CD1c-positive myeloid dendritic cell (primary cell): ENCODE measurements around the gene TMEM151A.
"Not testable (repeated sequence)": the region's sequence is repeated elsewhere in the genome, so short reads cannot be mapped to it uniquely, and the experiment has no call there.

ENCODE experiments used
- DNase-seq: peaks from one replicate; pipeline ENCODE4 v3.0.0-alpha.2; 2016; ENCODE audit errors: extremely low spot score

The TMEM151A gene

DNA sequence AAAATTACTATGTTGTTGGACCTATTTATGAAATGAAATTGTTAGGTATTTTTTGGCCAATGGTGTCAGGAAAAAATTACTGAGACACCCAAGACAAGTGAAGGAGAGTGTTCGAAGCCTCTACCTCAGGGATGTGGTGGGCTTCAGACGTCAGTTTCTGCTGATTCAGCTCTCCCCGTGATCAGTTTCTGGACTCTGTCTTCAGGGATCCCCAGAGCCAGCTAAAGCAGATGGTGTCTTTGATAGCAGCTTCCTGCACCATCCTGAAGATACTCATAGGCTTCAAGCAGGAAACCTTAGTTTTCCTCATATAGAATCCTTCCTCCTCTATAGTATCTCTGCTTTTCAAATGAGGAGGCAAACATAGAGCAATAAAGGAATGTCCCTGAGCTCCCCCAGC lies 17.8 kb downstream of the TMEM151A start:
- no peak for DNase-seq

DNA sequence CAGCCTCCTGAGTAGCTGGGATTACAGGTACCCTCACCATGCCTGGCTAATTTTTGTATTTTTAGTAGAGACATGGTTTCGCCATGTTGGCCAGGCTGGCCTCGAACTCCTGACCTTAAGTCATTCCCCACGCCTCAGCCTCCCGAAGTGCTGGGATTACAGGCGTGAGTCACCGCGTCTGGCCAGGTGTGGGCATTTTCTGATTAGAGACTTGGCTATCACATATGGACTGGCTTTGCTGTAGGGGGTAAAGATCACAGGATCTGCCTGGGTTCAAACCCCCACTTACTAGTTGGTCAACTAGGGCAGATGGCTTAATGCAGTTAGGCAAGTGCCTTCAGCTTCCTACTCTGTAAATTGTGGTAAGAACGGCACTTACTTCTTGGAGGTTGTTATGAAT lies 18.6 kb downstream of the TMEM151A start:
- no peak for DNase-seq

DNA sequence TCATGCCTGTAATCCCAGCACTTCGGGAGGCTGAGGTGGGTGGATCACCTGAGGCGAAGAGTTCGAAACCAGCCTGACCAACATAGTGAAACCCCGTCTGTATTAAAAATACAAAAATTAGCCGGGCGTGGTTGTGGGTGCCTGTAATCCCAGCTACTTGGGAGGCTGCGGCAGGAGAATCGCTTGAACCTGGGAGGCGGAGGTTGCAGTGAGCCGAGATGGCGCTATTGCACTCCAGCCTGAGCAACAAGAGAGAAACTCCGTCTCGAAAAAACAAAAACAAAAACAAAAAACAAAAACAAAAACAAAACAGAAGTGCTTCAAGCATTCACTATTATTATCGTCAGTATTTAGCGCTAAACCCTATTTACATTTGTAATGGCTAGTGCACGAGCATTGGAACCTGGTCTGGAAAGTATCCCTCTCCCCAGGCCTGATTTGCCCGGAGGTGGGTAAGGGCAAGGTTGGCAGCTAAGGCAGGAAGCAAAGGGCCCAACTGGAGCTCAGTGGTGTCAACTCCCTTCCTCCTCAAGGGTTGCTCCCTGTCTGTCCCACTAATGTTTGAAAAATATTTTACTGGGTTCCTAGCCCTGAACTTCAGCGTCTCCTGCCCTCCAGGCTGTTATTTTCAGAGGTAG lies 19.2 kb downstream of the TMEM151A start:
- not testable (repeated sequence) for DNase-seq

DNA sequence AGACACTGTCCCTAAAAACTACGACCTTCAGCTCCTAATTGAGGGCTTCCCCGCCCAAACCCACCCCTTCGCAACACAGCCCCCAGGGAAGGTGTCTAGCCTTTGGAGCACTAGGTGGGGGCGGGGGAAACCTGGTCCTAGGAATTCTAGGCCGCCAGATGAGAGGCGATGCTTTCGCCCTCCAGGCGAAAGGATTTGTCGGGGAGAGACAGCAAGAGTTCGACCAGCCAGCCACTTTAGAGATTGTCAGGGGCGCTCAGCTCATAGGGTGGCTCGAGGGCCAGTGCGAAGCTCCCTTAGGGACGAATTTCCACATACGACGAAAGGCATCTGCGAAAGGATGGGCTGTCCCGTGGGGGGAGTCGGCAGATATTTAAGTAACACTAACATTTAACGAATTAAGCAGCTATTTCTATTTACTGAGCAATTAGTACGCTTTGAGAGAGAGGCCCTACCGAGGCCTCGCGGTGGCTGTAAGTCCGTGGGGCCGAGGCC lies 19.8 kb downstream of the TMEM151A start:
- DNase-seq = no peak

- DNase-seq = peak; percentile 95
Measured at GRCh38 chr11:66311965-66312548, 20.4 kb downstream of the TMEM151A start.

DNA sequence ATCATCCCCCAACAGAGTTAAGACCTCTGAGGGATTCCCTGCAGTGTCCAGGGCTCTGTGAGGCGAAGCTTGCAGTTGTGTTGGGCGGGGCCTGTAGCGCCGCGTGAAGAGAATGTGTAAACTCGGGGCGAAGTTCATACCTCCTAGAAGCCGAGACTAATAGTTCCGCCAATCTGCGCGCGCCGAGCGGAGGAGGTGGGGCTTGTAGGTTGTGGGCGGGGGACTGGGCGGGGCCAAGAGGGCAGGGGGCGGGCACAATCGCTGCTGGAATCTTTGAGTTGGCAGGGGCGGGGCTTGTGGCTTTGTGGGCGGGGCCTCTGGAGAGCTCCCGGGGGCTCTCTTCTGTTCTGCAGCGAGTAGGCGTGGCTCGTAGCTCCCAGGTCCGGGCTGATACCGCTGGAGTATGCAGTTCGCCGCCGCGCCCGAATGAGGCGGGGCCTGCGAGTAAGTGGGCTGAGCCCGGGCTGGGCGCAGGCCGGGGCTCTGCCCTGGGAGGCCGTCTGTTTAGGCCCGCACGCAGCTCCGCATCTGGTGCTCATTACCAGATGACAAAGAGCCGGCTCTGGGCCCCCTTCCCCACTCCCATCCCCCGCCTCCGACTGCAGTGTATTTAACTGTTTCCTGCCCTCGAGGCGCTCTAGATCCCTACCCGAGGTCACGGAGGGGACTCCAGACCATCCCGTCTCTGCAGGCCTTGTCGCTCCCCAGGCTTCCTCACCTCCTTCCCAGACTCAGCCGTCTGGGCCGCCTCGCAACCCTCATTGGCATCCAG lies 21.0 kb downstream of the TMEM151A start:
- peak; percentile 99 for DNase-seq

- DNase-seq = no peak
Measured at GRCh38 chr11:66313321-66314185, 21.9 kb downstream of the TMEM151A start.

DNA sequence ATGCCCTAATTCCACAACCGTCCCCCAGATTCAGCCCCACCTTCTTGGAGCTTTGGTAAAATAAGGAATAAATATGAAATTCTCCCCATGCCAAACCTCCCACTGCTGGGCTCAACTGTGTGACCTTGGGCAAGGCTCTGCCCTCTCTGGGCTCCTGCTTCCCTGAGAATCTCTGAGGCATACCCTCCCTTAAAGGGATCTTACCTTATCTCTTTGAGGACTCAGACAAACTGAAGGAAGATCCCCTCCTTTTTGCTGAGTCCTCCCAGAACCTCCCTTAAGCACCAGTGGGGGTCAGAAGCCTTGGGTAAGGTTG lies 22.4 kb downstream of the TMEM151A start:
- no peak for DNase-seq

- DNase-seq = no peak
Measured at GRCh38 chr11:66314561-66315497, 23.1 kb downstream of the TMEM151A start.

- no peak for DNase-seq
Measured at GRCh38 chr11:66315498-66315885, 23.8 kb downstream of the TMEM151A start.

DNA sequence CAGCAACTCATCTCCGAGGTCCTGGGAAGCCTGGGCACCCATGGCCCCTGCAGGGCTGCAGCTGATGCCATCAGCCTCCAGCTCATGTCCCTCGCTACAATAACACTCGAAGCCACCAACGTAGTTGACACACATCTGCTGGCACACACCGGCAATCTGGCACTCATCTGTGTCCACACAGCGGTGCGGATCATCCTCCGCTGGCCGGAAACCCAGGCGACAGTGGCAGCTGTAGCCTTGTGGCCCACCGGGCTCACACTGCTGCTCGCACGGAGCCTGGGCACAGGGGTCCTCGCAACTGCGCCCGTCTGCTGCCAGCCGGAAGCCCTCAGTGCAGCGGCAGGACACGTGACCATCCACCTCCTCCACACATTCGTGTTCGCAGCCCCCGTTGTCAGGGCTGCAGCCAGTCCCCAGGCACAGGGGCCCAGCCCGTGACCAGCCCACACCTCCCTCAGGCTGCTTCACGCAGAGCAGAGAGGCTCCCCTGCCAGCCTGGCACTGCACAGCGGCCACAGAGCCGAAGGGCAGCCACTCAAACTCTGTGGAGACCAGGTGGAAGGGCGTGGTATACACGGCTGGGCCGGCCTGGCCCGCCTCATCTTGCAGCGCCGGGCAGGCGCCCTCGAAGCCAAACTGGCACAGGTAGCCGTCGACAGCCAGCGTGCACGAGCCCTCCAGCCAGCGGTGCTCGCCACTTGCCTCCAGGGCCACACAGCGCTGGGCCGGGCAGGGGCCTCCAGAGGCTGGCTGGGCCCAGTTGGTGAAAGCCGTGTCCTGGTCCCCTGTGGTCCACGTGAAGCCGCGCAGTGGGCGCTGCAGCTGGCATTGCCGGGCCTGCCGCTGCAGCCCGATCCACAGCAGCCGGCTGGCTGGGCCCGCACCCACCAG lies 24.5 kb downstream of the TMEM151A start:
- no peak for DNase-seq

GRCh38 chr11:66316849-66317251 lies 25.2 kb downstream of the TMEM151A start, which contains the start of gene CD248:
Gene CD248 (minus strand): TSS chr11:66317044. CDS start chr11:66317027, 17 bp downstream.
- no peak for DNase-seq

DNA sequence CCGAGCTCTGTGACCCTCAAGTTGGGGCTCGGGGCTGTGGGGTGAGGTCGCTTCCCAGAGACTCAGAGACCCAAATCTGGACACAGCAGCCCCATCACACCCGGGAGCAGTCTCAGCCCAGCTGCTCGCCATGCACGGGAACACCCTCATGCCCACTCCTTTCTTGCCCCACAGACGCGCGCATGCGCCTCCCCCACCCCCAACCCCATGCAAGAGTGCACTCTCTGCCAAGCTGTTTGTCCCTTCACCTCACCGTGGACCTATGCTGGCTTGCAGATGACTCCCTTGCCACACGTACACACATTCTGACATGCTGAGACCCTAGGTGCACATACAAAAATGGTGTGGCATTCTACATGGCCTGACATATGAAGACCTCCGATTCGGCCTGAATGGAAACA lies 25.6 kb downstream of the TMEM151A start:
- DNase-seq = peak; percentile 31

- DNase-seq = peak; percentile 87
Measured at GRCh38 chr11:66317723-66318599, 26.3 kb downstream of the TMEM151A start.

GRCh38 chr11:66318600-66318970 lies 26.9 kb downstream of the TMEM151A start:
- no peak for DNase-seq

DNA sequence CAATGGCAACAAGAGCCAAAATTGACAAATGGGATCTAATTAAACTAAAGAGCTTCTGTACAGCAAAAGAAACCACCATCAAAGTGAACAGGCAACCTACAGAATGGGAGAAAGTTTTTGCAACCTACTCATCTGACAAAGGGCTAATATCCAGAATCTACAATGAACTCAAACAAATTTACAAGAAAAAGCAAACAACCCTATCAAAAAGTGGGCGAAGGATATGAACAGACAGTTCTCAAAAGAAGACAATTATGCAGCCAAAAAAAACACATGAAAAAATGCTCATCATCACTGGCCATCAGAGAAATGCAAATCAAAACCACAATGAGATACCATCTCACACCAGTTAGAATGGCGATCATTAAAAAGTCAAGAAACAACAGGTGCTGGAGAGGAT lies 28.6 kb downstream of the TMEM151A start:
- not testable (repeated sequence) for DNase-seq

- not testable (repeated sequence) for DNase-seq
Measured at GRCh38 chr11:66320748-66321147, 29.1 kb downstream of the TMEM151A start.

DNA sequence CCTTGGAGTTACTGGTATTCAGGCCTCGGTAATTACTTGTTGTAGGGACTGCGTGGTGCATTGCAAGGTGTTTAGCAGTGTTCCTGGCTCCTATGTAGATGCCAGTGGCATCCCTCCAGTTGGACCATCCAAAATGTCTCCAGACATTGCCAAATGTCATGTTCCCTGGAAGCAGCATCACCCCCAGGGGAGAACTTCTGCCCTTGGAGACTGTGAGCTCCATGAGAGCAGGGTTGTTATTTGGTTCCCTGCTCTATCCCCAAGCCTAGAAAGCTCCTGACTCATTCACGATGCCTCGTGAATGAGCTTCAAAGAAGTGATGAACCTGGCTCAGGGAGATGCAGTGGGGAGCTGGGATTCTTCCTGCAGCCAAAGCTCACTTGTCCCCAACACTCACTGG lies 29.9 kb downstream of the TMEM151A start:
- no peak for DNase-seq
